ENCODE results near the gene STK11.

STK11 gene

GRCh38 chr19:1205114-1206099 lies at the start of gene STK11:
Gene STK11, plus strand, starts transcription at chr19:1205778. Its CDS starts 1,136 bp downstream, at chr19:1206914.
- peak; percentile 92 for DNase-seq

GRCh38 chr19:1156305-1156801 lies 49.2 kb upstream of the STK11 start:
- DNase-seq, result no peak

- DNase-seq, result no peak
Measured at GRCh38 chr19:1156830-1157615, 48.6 kb upstream of the STK11 start.

GRCh38 chr19:1157931-1158884 lies 47.4 kb upstream of the STK11 start:
- no peak for DNase-seq

DNA sequence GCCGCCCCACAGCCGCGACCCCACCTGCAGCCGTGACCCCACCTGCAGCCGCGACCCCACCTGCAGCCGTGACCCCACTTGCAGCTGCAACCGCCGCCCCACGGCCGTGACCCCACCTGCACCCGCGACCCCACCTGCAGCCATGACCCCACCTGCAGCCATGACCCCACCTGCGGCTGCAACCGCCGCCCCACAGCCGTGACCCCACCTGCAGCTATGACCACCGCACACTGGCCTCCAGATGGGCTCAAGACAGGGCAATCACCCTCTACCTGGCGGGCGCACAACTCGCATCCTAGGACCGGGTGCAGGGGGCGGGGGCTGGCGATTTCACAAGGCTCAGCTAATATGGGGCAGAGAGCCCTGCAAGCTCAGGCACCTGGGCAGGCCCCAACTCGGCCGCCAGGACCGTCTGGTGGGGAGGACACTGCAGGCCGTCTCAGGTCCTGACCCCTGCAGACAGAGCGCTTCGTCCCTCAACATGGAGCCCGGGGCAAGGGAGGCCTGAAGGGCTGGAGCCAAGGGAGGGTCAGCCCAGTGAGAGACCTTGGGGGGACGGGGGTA lies 46.6 kb upstream of the STK11 start:
- no peak for DNase-seq

- no peak for DNase-seq
Measured at GRCh38 chr19:1159864-1160595, 45.5 kb upstream of the STK11 start.

- DNase-seq, result no peak
Measured at GRCh38 chr19:1161716-1162115, 43.9 kb upstream of the STK11 start.

DNA sequence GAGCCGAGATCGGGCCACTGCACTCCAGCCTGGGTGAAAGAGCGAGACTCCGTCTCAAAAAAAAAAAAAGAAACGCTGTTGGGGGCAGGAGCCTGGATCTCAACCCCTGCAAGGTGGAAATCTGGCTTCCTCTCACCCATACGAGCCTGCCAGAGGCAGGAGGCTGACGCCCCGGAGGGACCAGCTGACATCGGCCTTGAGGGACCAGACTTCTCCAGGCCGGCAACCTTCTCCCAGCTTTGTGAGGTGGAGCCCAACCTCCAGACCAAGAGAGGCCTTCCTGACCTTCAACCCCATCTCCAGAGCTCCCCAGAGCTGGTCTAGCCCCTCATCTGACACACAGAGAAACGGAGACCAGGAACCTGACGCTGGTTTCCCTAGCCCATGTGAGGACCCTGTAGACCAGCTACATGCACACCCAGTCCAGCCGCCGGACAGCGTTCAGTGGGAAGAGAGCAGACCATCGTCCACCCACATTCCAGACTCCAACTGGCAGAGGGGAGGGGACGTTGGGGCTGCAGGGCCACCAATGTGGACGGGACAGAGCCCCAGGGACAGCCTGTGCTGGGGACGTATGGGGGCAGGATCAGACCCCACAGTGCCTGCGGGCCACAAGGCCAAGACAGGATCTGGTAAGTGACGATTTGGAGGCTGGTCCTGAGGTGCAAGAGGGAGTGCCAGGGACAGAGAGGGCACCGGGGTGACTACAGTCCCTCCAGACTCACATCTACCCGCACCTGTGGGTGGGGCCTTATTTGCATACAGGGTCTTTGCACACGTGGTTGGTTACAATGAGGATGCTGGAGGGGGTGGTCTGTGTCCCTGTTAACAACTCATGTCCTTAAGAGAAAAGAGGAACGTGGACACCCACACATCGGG lies 42.9 kb upstream of the STK11 start:
- no peak for DNase-seq

- no peak for DNase-seq
Measured at GRCh38 chr19:1163283-1163933, 42.2 kb upstream of the STK11 start.

GRCh38 chr19:1163934-1164683 lies 41.5 kb upstream of the STK11 start:
- DNase-seq, result no peak

GRCh38 chr19:1164684-1165531 lies 40.7 kb upstream of the STK11 start:
- no peak for DNase-seq

DNA sequence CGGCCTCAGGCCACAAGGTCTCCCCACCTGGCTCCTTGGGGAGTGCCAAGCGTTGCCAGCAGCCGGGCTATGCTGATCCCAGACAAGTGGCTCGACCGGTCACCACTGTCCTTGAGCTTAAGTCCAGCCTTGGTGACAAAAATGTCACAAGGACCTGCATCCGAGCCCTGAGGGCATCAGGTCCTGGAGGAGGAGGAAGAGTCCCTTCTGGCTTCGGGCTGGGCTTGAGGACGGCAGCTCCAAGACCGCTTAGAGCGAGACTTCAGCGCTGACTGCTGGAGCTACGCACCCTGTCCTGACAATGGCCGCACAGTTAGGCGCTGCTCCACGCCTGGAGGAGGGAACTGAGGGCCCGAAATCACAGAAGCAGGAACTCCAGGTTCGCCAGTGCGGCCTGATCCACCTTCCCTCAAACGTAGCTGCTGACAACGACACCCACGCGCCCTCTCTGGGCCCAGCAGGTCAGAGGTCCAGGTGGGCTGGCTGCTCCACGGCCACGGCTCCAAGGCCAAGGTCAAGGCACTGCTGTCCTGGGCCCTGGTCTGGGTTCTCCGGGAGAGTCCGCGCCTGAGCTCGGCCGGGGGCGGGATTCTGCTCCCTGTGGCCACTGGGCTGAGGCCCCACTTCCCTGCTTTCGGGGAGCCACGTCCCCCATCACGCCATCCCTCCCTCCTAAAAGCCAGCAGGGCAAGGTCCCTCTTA lies 38.6 kb upstream of the STK11 start:
- no peak for DNase-seq

- DNase-seq, result no peak
Measured at GRCh38 chr19:1167687-1168571, 37.6 kb upstream of the STK11 start.

GRCh38 chr19:1168572-1169410 lies 36.8 kb upstream of the STK11 start:
- no peak for DNase-seq

DNA sequence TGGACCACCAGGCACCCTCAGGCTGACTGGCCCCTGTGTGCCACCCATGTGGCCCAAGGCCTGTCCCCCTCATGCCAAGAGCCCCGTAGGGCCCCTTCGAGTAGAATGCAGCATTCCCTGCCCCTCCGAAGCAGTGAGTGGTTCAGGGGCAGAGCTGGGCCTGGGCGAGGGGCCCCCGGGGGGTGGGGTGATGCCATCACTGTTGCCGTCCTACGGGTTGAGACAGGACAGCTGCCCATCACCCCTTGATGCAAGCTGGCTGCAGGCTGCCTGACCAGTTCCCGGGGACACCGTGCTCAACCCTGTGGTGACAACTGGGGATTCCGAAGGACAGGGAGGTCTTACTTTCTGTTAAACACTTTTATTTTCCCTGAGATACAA lies 36.2 kb upstream of the STK11 start:
- no peak for DNase-seq
